HAP-1 (cell line): Measurements from ENCODE around the gene MSH5.
"Not testable (repeated sequence)": the region's sequence is repeated elsewhere in the genome, so short reads cannot be mapped to it uniquely, and the experiment has no call there.

Source experiments
- DNase-seq, 2 experiments: peaks; one replicate each; pipeline ENCODE4 v3.0.0-alpha.2; 2016 to 2020; ENCODE audit warnings: low spot score in 2 of 2
- H3K27me3 ChIP-seq: fragments of 250-450 bp; sonication (Bioruptor Pico); 2 replicates; pipeline ENCODE4 v1.5.1; 2020; ENCODE audit warnings: low read depth, mild to moderate bottlenecking, moderate library complexity
- H3K36me3 ChIP-seq: fragments of 250-450 bp; sonication (Bioruptor Pico); replicated peaks from 2 replicates; pipeline ENCODE4 v1.5.1; 2020; ENCODE audit warnings: mild to moderate bottlenecking
- H3K4me1 ChIP-seq: fragments of 250-450 bp; sonication (Bioruptor Pico); 2 replicates; pipeline ENCODE4 v1.5.1; 2020; ENCODE audit warnings: mild to moderate bottlenecking
- H3K4me3 ChIP-seq: fragments of 250-450 bp; sonication (Bioruptor Pico); 2 replicates; pipeline ENCODE4 v1.5.1; 2020; ENCODE audit warnings: mild to moderate bottlenecking, moderate library complexity
- H3K9me3 ChIP-seq: fragments of 250-450 bp; sonication (Bioruptor Pico); 2 replicates; pipeline ENCODE4 v1.5.1; 2020; ENCODE audit warnings: mild to moderate bottlenecking, moderate library complexity
- in situ Hi-C: fragments of 300-500 bp; cut with MboI; formaldehyde crosslinking; loops from 3 replicates; pipeline ENCODE4 v1.14.3; 2020; ENCODE audit warnings: low sequenced_read_pairs, inconsistent platforms, mixed read lengths

The MSH5 gene

DNA sequence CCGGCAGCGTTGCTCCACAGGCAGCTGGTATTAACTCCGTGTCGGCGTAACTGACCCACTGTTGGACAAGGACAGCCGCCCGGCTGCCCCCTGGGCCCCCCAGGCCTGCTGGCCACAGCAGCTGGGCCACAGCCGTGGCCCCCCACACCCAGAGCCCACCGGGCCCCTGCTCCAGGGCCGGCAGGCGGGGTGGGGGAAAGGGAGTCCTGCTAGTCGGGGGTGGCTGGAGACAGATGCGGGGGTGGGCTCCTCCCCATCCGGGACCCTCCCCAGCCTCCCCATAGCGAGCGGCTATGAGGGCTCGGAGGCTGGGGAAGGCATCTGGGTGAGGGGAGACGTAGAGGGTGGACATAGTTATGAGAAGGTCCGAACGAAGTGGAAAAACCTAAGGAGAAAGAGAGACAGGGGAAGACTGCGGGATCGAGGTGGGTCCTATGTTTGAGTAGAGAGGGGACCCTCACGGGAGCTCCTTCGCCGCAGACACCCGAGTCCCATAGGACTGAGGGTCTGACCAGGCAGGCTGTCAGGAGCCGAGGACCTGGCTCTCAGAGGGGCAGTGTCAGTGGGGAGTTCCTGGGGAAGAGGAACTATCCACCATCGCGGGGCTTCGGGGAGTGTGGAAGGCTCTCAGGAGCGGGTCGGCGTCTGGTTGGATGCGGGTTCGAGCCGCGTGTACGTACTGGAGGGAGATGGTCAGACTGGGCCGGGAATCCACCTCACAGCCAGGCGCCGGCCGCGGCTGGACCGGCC is 55.2 kb downstream of the MSH5 start:
- no peaks in the 10 kb centered on the region for H3K27me3 ChIP-seq
- H3K4me3 ChIP-seq = peak overlapping the region; percentile 96
- no peak for DNase-seq
- H3K36me3 ChIP-seq = peaks cover 42% of the 10 kb centered on the region
- no peaks in the 10 kb centered on the region for H3K9me3 ChIP-seq
- in situ Hi-C loops = no loop called here
- peaks cover 8% of the 10 kb centered on the region for H3K4me1 ChIP-seq

DNA sequence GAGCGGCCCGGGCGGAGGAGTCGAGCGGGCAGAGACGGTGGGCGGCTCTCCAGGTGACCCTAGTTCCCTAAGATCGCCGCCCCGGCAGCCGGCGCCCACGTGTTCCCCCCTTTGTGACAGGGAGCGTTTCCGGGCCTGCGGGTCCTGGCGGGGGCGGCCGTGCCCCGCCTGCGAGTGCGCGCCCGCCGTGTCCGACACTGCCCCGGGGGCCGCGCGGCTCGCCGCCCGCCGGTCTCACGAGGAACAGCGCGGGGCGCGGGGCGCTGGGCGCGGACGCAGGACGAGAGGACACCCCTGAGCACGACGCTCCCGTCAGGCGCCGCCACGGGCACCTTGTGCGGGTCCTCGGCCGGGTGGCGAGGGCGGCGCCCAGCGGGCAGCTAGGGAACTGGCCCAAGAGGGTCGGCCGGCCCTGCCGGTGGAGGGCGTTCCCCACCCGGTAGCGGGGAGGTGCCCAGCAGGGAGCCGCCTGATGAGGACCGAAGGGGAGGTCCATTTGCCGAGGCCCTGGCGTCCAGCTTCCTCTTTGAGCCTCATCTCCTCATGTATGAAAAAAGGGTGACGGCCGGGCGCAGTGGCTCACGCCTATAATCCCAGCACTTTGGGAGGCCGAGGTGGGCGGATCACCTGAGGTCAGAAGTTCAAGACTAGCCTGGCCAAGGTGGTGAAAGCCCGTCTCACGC is 56.0 kb downstream of the MSH5 start, which contains the start of gene VARS1:
Gene VARS1 (minus strand): TSS at position 137 of the 683 bp plus-strand sequence. CDS start 535 bp downstream, outside the sequence.
- no peaks in the 10 kb centered on the region for H3K9me3 ChIP-seq
- H3K4me3 ChIP-seq = peak within 1 kb of the TSS; percentile 96
- DNase-seq = peak; percentile 90 to 95
- peaks cover 35% of the 10 kb centered on the region for H3K36me3 ChIP-seq
- in situ Hi-C loops = no loop called here
- H3K4me1 ChIP-seq = peaks cover 8% of the 10 kb centered on the region
- H3K27me3 ChIP-seq = no peaks in the 10 kb centered on the region

DNA sequence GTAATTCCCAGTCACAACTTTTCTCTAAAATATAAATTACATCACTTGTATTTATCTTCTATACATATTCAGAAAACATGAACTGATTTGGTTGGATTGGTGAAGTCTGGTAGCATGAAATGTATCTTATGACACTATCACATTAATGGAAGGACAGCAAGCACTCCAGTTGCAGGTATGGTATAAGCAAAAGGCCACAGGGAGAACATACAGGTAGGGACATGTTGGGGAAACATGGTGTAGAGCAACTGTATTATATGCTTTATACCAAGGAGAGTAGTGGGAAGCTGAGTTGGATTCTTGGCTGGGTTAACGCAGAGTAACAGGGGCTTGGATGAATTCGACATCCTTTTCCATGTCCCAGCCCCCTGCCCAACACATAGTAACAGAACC is 57.2 kb downstream of the MSH5 start:
- in situ Hi-C loops = no loop called here
- H3K4me1 ChIP-seq = peaks cover 8% of the 10 kb centered on the region
- no peak overlapping the region for H3K4me3 ChIP-seq
- peaks cover 32% of the 10 kb centered on the region for H3K36me3 ChIP-seq
- no peaks in the 10 kb centered on the region for H3K9me3 ChIP-seq
- DNase-seq = no peak
- no peaks in the 10 kb centered on the region for H3K27me3 ChIP-seq

DNA sequence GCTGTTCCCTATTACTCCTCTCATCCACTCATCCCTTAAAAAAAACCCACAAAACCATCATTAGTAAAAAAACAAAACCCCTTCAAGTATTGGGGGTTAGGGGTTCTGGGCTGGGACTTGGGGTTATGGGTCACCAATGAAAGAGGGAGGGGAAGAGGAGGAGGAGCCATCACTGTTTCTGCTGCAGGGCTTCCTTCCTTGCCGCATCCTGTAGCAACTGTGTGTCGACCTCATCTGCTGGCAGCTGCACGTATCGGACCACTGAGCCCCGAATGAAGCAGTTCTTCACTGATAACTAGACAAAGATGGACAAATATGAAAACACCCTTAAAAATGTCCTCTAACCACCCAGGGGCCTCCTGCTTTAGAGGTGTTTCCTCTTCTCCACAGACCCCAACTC is 57.8 kb downstream of the MSH5 start:
- in situ Hi-C loops = no loop called here
- no peaks in the 10 kb centered on the region for H3K27me3 ChIP-seq
- H3K36me3 ChIP-seq = peaks cover 30% of the 10 kb centered on the region
- no peaks in the 10 kb centered on the region for H3K9me3 ChIP-seq
- H3K4me3 ChIP-seq = no peak overlapping the region
- DNase-seq = no peak
- H3K4me1 ChIP-seq = peaks cover 8% of the 10 kb centered on the region

DNA sequence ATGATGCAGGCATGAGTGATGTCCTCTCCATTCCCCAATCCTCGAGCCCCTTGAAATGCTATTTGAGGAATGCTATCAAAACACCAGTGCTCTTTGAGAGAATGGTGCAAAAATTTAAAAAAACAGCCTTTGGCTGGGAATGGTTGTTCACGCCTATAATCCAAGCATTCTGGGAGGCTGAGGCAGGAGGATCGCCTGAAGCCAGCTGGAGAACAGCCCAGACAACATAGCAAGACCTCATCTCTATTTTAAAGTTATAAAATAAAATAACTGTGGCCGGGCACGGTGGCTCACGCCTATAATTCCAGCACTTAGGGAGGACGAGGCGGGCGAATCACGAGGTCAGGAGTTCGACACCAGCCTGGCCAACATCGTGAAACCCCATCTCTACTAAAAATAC is 60.0 kb downstream of the MSH5 start:
- in situ Hi-C loops = no loop called here
- Histone ChIP-seq H3K9me3 (no peaks in the 10 kb centered on the region), H3K4me3 (no peak overlapping the region), H3K27me3 (no peaks in the 10 kb centered on the region), H3K36me3 (peaks cover 35% of the 10 kb centered on the region), H3K4me1 (peaks cover 4% of the 10 kb centered on the region)
- DNase-seq = no peak

DNA sequence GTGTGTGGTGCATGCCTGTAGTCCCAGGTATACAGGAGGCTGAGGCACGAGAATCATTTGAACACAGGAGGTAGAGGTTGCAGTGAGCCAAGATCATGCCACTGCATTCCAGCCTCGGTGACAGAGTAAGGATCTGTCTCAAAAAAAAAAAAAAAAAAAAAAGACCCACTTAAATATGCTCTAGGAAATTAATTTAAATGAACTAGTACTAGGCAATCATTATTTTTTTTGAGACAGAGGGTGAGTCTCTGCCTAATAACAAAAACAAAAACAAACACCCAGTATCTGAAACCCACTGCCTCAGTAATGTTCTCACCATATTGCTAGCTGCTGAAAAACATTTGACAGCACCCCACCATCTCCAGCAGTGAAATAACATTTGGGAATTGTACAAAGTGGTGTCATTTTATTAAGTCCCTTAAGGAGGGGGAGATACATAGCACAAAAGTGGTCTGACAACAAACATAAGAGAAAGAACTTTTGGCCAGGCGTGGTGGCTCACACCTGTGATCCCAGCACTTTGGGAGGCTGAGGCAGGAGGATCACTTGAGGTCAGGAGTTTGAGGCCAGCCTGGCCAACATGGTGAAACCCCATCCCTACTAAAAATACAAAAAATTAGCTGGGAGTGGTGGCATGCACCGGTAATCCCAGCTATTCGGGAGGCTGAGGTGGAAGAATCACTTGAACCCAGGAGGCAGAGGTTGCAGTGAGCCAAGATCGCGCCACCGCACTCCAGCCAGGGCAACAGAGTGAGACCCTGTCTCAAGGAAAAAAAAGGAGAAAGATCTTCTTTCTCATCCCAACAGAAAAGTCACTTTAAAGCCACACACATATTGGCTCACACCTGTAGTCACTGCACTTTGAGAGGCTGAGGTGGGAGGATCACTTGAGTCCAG is 61.5 kb downstream of the MSH5 start:
- H3K27me3 ChIP-seq, H3K4me3 ChIP-seq, H3K4me1 ChIP-seq, in situ Hi-C loops, DNase-seq, H3K9me3 ChIP-seq: not testable (repeated sequence)
- peaks cover 38% of the 10 kb centered on the region for H3K36me3 ChIP-seq

DNA sequence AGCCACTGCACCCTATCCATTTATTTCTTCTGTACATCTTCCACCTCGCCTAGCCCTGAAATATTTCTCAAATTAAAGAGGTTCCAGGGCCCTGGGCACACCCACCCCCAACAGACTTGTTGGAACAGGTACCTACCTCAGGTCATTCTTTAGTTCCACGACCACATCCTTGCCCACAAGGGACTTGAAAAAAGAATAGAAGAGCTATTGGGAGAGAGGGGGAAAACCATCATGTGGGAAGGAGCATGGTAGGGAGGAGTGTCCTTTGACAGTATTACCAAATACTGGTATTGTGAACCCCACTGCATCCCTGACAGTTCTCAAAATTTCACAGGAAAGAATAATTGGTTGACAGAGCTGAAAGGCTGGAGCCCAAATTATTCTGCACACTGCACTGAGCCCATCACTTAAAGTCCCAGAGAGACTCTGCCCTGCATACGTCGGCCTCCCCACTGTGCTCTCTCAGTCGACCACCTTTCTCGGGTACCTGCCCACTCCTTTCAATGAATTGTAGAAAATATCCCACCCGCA is 66.2 kb downstream of the MSH5 start:
- DNase-seq = no peak
- peaks cover 8% of the 10 kb centered on the region for H3K4me1 ChIP-seq
- H3K4me3 ChIP-seq = peak overlapping the region; percentile 89
- peaks cover 30% of the 10 kb centered on the region for H3K36me3 ChIP-seq
- no peaks in the 10 kb centered on the region for H3K9me3 ChIP-seq
- in situ Hi-C loops = no loop called here
- H3K27me3 ChIP-seq = no peaks in the 10 kb centered on the region

DNA sequence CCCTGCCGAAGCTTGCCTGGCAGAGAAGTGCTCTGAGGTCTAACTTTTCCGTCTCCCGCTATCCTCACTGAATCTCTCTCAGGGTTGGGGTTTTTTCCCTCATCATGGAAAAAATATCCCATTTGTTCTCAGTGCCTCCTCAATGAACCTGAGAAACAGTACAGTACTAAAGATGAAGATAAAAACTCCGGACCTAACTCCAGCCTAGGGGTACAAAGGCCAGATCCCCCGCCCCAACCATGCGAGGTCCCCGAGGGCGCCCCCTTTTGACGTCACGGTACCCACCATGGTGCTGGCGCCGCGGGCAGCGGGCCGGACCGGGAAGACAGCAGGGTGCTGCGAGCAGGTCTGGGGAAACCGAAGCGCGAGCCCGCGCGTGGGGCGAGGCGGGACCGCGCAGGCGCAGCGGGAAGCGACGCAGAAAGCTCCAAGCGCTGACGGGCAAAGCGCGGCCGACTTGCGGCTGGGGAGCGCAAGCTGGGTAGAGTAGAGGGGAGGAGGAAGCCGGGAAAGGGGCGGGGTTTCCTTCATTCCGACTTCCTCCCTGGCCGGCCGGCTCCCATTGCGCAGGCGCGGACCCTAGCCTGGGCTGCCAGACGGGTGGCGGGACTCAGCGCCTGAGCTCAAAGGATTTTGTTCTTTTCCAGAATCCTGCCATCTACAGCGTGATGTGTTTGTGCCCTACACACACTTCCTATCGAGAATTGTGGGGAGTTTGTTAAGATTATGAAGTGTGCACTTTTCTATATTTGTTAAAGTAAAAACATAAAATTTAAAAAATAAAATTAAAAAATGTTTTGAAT is 66.9 kb downstream of the MSH5 start, which contains the start of gene LSM2:
Gene LSM2 (minus strand): TSS at position 497 of the 803 bp plus-strand sequence. CDS start 209 bp downstream, at position 288.
- DNase-seq = peak; percentile 96 to 98
- no peaks in the 10 kb centered on the region for H3K9me3 ChIP-seq
- no peaks in the 10 kb centered on the region for H3K27me3 ChIP-seq
- in situ Hi-C loops = no loop called here
- peaks cover 24% of the 10 kb centered on the region for H3K36me3 ChIP-seq
- peak within 1 kb of the TSS; percentile 89 for H3K4me3 ChIP-seq
- peaks cover 8% of the 10 kb centered on the region for H3K4me1 ChIP-seq

DNA sequence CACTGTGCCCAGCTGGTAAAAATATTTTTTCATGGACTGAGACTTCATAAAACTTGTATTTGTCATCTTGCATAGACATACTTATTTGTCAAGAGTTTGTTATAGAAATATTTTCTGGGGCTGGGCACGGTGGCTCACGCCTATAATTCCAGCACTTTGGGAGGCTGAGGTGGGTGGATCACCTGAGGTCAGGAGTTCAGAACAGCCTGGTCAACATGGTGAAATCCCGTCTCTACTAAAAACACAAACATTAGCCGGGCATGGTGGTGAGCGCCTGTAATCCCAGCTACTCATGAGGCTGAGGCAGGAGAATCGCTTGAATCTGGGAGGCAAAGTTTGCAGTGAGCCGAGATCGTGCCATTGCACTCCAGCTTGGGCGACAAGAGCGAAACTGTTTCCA is 68.8 kb downstream of the MSH5 start:
- H3K4me1 ChIP-seq, H3K27me3 ChIP-seq, H3K9me3 ChIP-seq, H3K4me3 ChIP-seq, H3K36me3 ChIP-seq, in situ Hi-C loops, DNase-seq: not testable (repeated sequence)

DNA sequence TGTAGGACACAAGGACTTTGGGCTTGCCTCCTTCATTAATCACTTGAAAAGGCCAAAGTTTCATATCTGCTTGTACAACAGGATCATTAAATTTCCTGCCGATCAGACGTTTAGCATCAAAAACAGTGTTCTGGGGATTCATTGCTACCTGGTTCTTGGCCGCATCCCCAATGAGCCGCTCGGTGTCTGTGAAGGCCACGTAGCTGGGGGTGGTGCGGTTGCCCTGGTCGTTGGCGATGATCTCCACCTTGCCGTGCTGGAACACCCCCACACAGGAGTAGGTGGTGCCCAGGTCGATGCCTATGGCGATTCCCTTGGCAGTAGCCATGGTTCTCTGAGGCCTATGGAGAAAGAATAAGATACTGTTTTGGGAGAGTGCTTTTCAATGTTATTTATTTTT is 71.8 kb downstream of the MSH5 start:
- Histone ChIP-seq H3K27me3 (no peaks in the 10 kb centered on the region), H3K9me3 (no peaks in the 10 kb centered on the region), H3K36me3 (no peaks in the 10 kb centered on the region), H3K4me1 (peaks cover 10% of the 10 kb centered on the region), H3K4me3 (no peak overlapping the region)
- in situ Hi-C loops = no loop called here
- DNase-seq = no peak
